H1 (cell line): ENCODE results near the gene TNFAIP8L3. TPM values are rescaled to one million over a fixed set of nuclear protein-coding genes. Genes with fewer than 3 reads are reported as not detected.

Experiments used
- ATF2 ChIP-seq: IDR thresholded peaks from 2 replicates; pipeline ENCODE4 v1.6.1; 2012; ENCODE audit warnings: low read length, inconsistent platforms
- CHD1 ChIP-seq: IDR thresholded peaks from 2 replicates; pipeline ENCODE4 v1.6.1; 2012; ENCODE audit warnings: low read depth, low read length, improper control_type of control experiment
- CTCF ChIP-seq, 3 experiments: IDR thresholded peaks; 1 replicate in 2 of 3; 2 replicates in 1 of 3; pipeline versions ENCODE4 v1.5.1 to v1.6.1; 2011; ENCODE audit warnings: low read length in 3 of 3, mild to moderate bottlenecking in 3 of 3, inconsistent platforms in 2 of 3, low read depth in 1 of 3, moderate library complexity in 1 of 3; ENCODE audit not compliant: insufficient read depth in 1 of 3; ENCODE audit errors: control extremely low read depth in 1 of 3
- NANOG ChIP-seq: IDR thresholded peaks from 2 replicates; pipeline ENCODE4 v1.6.1; 2011; ENCODE audit warnings: low read length, low read depth, mild to moderate bottlenecking, inconsistent platforms; ENCODE audit not compliant: insufficient read depth, poor library complexity, severe bottlenecking
- TAF7 ChIP-seq: optimal IDR thresholded peaks from 2 replicates; pipeline ENCODE3; 2011; ENCODE audit warnings: low read depth, mild to moderate bottlenecking, inconsistent platforms, low read length, moderate library complexity, borderline replicate concordance
- polyA plus RNA-seq, 7 experiments: library from polyadenylated mRNA; depleted of rRNA in 3 of 7; stranded (reverse) in 5 of 7; unstranded in 2 of 7; fragments of >200 nt in 5 of 7; fragments of 200-250 nt in 2 of 7; gene quantifications; 1 replicate in 5 of 7; 2 replicates in 1 of 7; 4 replicates in 1 of 7; pipeline versions ENCODE4 v1.2.1 to v1.2.3, GENCODE V29; 2011 to 2013; ENCODE audit warnings: missing spikeins in 2 of 7, mixed read lengths in 2 of 7
- total RNA-seq: library from RNA; stranded (reverse); fragmentation: NEBNext Ultra II Directional; extraction: Animal tissue kit (Norgen Biotek cat#: 25700); gene quantifications from 2 replicates; pipeline ENCODE4 v1.2.1, GENCODE V29; 2021

The TNFAIP8L3 gene
- total and polyA plus RNA-seq, 2 of the 8 experiments (the other 6 are each of a cell fraction or from before 2014, with no cell fraction given): 0.23 to 0.67 TPM

- no peak for TF ChIP-seq TAF7
- TF ChIP-seq CHD1: no peak
- no peak for TF ChIP-seq ATF2
- TF ChIP-seq CTCF (IDR thresholded peaks at IDR 0.05; ENCODE audit: control extremely low read depth in 1 of 3, insufficient read depth in 1 of 3, low read depth in 1 of 3, low read length in 3 of 3): no peak
- TF ChIP-seq NANOG: no peak
Measured at GRCh38 chr15:51046016-51046415, 48.7 kb downstream of the TNFAIP8L3 start (continued).
